Measurements from ENCODE around the gene HTT.

DNA sequence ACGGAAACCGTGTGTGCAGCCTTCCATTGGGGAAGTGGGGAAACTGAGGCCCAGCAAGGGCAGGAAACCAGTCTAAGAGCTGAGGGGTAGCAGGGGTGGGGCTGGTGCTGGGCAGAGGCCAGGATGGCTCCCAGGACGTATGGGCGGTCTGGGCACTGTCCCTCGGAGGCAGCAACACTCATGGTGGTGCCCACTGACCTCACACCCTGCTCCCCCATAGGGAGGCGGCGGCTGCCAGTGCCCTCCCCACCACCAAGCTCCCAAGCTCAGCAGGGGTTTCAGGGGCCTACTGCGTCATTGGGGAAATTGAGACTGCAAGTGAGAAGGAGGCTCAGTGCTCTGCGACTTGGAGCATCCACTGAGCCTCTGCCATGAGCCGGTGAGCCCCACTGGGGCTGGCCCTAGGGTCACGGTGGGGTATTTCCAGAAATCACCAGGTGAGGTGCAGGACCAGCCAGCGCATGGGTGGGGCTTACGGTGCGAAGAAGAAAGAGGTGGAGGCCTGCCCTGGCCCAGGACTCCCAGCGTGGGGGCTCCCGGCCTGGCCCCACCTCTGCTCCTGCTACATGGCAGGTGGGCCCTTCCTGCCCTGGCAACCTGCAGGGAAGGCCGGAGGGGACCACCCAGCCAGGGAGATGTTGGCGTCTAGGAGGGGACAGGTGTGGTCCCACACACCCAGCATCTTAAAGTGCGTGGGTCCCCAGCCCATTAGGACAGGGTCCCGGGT is 175.4 kb downstream of the HTT start:
- TF ChIP-seq MAX (IDR thresholded peaks at IDR 0.05) (no peak), CTCF (IDR thresholded peaks at IDR 0.05) (no peak), POLR2A (IDR thresholded peaks at IDR 0.05; ENCODE audit: low read length) (no peak), KDM5A (IDR thresholded peaks at IDR 0.05) (no peak), FOSL2 (IDR thresholded peaks at IDR 0.05) (no peak), FOSL2 (CRISPR knock-in tag; IDR thresholded peaks at IDR 0.05) (no peak), POLR2AphosphoS2 (conservative IDR thresholded peaks at IDR 0.05; ENCODE audit: low read length) (no peak), RCOR1 (IDR thresholded peaks at IDR 0.05; ENCODE audit: low read depth, low read length) (no peak), MYC (IDR thresholded peaks at IDR 0.05; ENCODE audit: borderline replicate concordance, low read length) (no peak), MAZ (IDR thresholded peaks at IDR 0.05; ENCODE audit: borderline replicate concordance, low read depth, low read length) (no peak)
- TF ChIP-seq, protein P1, sequence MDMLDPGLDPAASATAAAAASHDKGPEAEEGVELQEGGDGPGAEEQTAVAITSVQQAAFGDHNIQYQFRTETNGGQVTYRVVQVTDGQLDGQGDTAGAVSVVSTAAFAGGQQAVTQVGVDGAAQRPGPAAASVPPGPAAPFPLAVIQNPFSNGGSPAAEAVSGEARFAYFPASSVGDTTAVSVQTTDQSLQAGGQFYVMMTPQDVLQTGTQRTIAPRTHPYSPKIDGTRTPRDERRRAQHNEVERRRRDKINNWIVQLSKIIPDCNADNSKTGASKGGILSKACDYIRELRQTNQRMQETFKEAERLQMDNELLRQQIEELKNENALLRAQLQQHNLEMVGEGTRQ (IDR thresholded peaks at IDR 0.05): no peak
